ENCODE results near the gene GHR.

Gene GHR

GRCh38 chr5:42423285-42424165 lies at the start of gene GHR:
Gene GHR, plus strand, starts transcription at chr5:42423439. Its CDS starts 142,436 bp downstream, at chr5:42565875.
- FAIRE-seq = no peak

GRCh38 chr5:42374679-42375273 lies 48.5 kb upstream of the GHR start:
- no peak for FAIRE-seq

GRCh38 chr5:42377496-42377895 lies 45.7 kb upstream of the GHR start:
- no peak for FAIRE-seq

- no peak for FAIRE-seq
Measured at GRCh38 chr5:42381973-42382372, 41.3 kb upstream of the GHR start.

- FAIRE-seq = no peak
Measured at GRCh38 chr5:42387563-42387962, 35.7 kb upstream of the GHR start.

- no peak for FAIRE-seq
Measured at GRCh38 chr5:42390115-42390514, 33.1 kb upstream of the GHR start.

- no peak for FAIRE-seq
Measured at GRCh38 chr5:42392917-42393316, 30.3 kb upstream of the GHR start.

- FAIRE-seq = no peak
Measured at GRCh38 chr5:42396111-42396510, 27.1 kb upstream of the GHR start.

- FAIRE-seq = no peak
Measured at GRCh38 chr5:42397267-42397666, 26.0 kb upstream of the GHR start.

- no peak for FAIRE-seq
Measured at GRCh38 chr5:42399702-42400101, 23.5 kb upstream of the GHR start.

- no peak for FAIRE-seq
Measured at GRCh38 chr5:42400474-42400873, 22.8 kb upstream of the GHR start.

- no peak for FAIRE-seq
Measured at GRCh38 chr5:42403236-42403635, 20.0 kb upstream of the GHR start.

GRCh38 chr5:42404366-42404765 lies 18.9 kb upstream of the GHR start:
- no peak for FAIRE-seq

GRCh38 chr5:42419294-42419693 lies 3.9 kb upstream of the GHR start:
- FAIRE-seq = no peak

- no peak for FAIRE-seq
Measured at GRCh38 chr5:42422656-42423280, 471 bp upstream of the GHR start.

- FAIRE-seq = no peak
Measured at GRCh38 chr5:42426016-42426415, 2.8 kb downstream of the GHR start.

- FAIRE-seq = no peak
Measured at GRCh38 chr5:42429694-42430093, 6.5 kb downstream of the GHR start.

GRCh38 chr5:42434047-42434724 lies 10.9 kb downstream of the GHR start:
- no peak for FAIRE-seq

- FAIRE-seq = no peak
Measured at GRCh38 chr5:42436051-42436450, 12.8 kb downstream of the GHR start.

GRCh38 chr5:42454216-42454995 lies 31.2 kb downstream of the GHR start:
- FAIRE-seq = no peak

GRCh38 chr5:42461033-42461432 lies 37.8 kb downstream of the GHR start:
- FAIRE-seq = no peak

- no peak for FAIRE-seq
Measured at GRCh38 chr5:42461507-42461906, 38.3 kb downstream of the GHR start.
